Tibial artery (tissue), 4 donors: ENCODE results near the gene ANXA8.
"Not testable (repeated sequence)": the region's sequence is repeated elsewhere in the genome, so short reads cannot be mapped to it uniquely, and the experiment has no call there.

Source experiments
- DNase-seq, 2 donors: peaks; one replicate each; pipeline ENCODE4 v3.0.0-alpha.2; 2019
- H3K27ac ChIP-seq, 2 donors: fragments of 200-600 bp; sonication (generic) in 1 of 2; 1 replicate in 1 of 2; 2 replicates in 1 of 2; pipeline ENCODE4 v1.5.1; 2018 to 2019; ENCODE audit warnings: mild to moderate bottlenecking in 1 of 2
- H3K27me3 ChIP-seq, 2 donors: fragments of 200-600 bp; sonication (generic) in 1 of 2; one replicate each; pipeline versions ENCODE4 v1.5.1 to v1.6.0; 2016 to 2019
- H3K36me3 ChIP-seq, 3 donors: fragments of 200-600 bp; sonication (generic) in 2 of 3; one replicate each; pipeline ENCODE4 v1.5.1; 2016 to 2019; ENCODE audit warnings: mild to moderate bottlenecking in 2 of 3
- H3K4me1 ChIP-seq, 4 donors: fragments of 200-600 bp; sonication (generic) in 2 of 4; 1 replicate in 3 of 4; 2 replicates in 1 of 4; pipeline ENCODE4 v1.5.1; 2016 to 2019
- H3K4me3 ChIP-seq, 2 donors: fragments of 200-600 bp; sonication (generic) in 1 of 2; 1 replicate in 1 of 2; 2 replicates in 1 of 2; pipeline ENCODE4 v1.5.1; 2018 to 2019; ENCODE audit warnings: mild to moderate bottlenecking in 2 of 2
- H3K9me3 ChIP-seq, 3 donors: fragments of 200-600 bp; sonication (generic) in 1 of 3; one replicate each; pipeline ENCODE4 v1.5.1; 2016 to 2019
- intact Hi-C: fragments of 100-400 bp; cut with DNase I; formaldehyde crosslinking; loops from one replicate; pipeline ENCODE4 v1.15.0; 2023; ENCODE audit warnings: low total_unique reads

Gene ANXA8

GRCh38 chr10:47483923-47484322 is at the start of gene ANXA8:
Gene ANXA8, minus strand, starts transcription at chr10:47484115. Its CDS starts 182 bp downstream, at chr10:47483933.
- H3K4me1 ChIP-seq, H3K4me3 ChIP-seq, DNase-seq, intact Hi-C loops, H3K9me3 ChIP-seq, H3K27ac ChIP-seq, H3K36me3 ChIP-seq, H3K27me3 ChIP-seq: not testable (repeated sequence)

GRCh38 chr10:47523475-47523874 is 39.6 kb upstream of the ANXA8 start, which contains the start of gene AGAP9:
Gene AGAP9, minus strand, starts transcription at chr10:47523638. Its CDS starts 112 bp downstream, at chr10:47523526.
- intact Hi-C loops, H3K9me3 ChIP-seq, H3K36me3 ChIP-seq, H3K4me3 ChIP-seq, DNase-seq, H3K4me1 ChIP-seq, H3K27me3 ChIP-seq, H3K27ac ChIP-seq: not testable (repeated sequence)

GRCh38 chr10:47502313-47502712 is 18.4 kb upstream of the ANXA8 start:
- H3K27me3 ChIP-seq, H3K9me3 ChIP-seq, H3K4me1 ChIP-seq, H3K4me3 ChIP-seq, intact Hi-C loops, H3K27ac ChIP-seq, H3K36me3 ChIP-seq, DNase-seq: not testable (repeated sequence)

GRCh38 chr10:47494226-47494625 is 10.3 kb upstream of the ANXA8 start:
- H3K4me3 ChIP-seq, DNase-seq, H3K4me1 ChIP-seq, H3K27ac ChIP-seq, H3K27me3 ChIP-seq, intact Hi-C loops, H3K9me3 ChIP-seq, H3K36me3 ChIP-seq: not testable (repeated sequence)

- not testable (repeated sequence) for H3K27ac ChIP-seq
Observed at GRCh38 chr10:47491600-47491999, 7.7 kb upstream of the ANXA8 start, which contains the start of gene FAM25G. Gene FAM25G, minus strand, starts transcription at chr10:47491700. Its CDS starts 26 bp downstream, at chr10:47491674.

GRCh38 chr10:47489630-47490029 is 5.7 kb upstream of the ANXA8 start:
- H3K4me1 ChIP-seq, H3K4me3 ChIP-seq, H3K9me3 ChIP-seq, H3K27ac ChIP-seq, H3K36me3 ChIP-seq, DNase-seq, intact Hi-C loops, H3K27me3 ChIP-seq: not testable (repeated sequence)

More at GRCh38 chr10:47491600-47491999, 7.7 kb upstream of the ANXA8 start, which contains the start of gene FAM25G:
- DNase-seq, H3K4me3 ChIP-seq, H3K36me3 ChIP-seq, H3K9me3 ChIP-seq, H3K27me3 ChIP-seq, intact Hi-C loops, H3K4me1 ChIP-seq: not testable (repeated sequence)

- H3K36me3 ChIP-seq, H3K27ac ChIP-seq, intact Hi-C loops, H3K4me1 ChIP-seq, H3K4me3 ChIP-seq, DNase-seq, H3K27me3 ChIP-seq, H3K9me3 ChIP-seq: not testable (repeated sequence)
Observed at GRCh38 chr10:47485943-47486342, 2.0 kb upstream of the ANXA8 start.

- H3K27me3 ChIP-seq, H3K36me3 ChIP-seq, H3K9me3 ChIP-seq, H3K4me1 ChIP-seq, H3K4me3 ChIP-seq, DNase-seq, H3K27ac ChIP-seq, intact Hi-C loops: not testable (repeated sequence)
Observed at GRCh38 chr10:47484786-47485185, 871 bp upstream of the ANXA8 start.

- DNase-seq, H3K4me1 ChIP-seq, intact Hi-C loops, H3K27ac ChIP-seq, H3K36me3 ChIP-seq, H3K27me3 ChIP-seq, H3K4me3 ChIP-seq, H3K9me3 ChIP-seq: not testable (repeated sequence)
Observed at GRCh38 chr10:47482367-47482766, 1.5 kb downstream of the ANXA8 start.

GRCh38 chr10:47481768-47482181 is 2.1 kb downstream of the ANXA8 start:
- H3K4me1 ChIP-seq, H3K36me3 ChIP-seq, H3K9me3 ChIP-seq, DNase-seq, H3K27me3 ChIP-seq, H3K4me3 ChIP-seq, intact Hi-C loops, H3K27ac ChIP-seq: not testable (repeated sequence)

- H3K36me3 ChIP-seq, H3K4me1 ChIP-seq, H3K9me3 ChIP-seq, H3K4me3 ChIP-seq, H3K27me3 ChIP-seq, DNase-seq, intact Hi-C loops, H3K27ac ChIP-seq: not testable (repeated sequence)
Observed at GRCh38 chr10:47481182-47481766, 2.6 kb downstream of the ANXA8 start.

GRCh38 chr10:47480133-47480532 is 3.8 kb downstream of the ANXA8 start:
- DNase-seq, H3K4me1 ChIP-seq, H3K9me3 ChIP-seq, H3K27ac ChIP-seq, intact Hi-C loops, H3K4me3 ChIP-seq, H3K36me3 ChIP-seq, H3K27me3 ChIP-seq: not testable (repeated sequence)

GRCh38 chr10:47478114-47478513 is 5.8 kb downstream of the ANXA8 start:
- intact Hi-C loops, H3K9me3 ChIP-seq, H3K36me3 ChIP-seq, H3K4me1 ChIP-seq, DNase-seq, H3K27ac ChIP-seq, H3K27me3 ChIP-seq, H3K4me3 ChIP-seq: not testable (repeated sequence)

GRCh38 chr10:47477078-47477477 is 6.8 kb downstream of the ANXA8 start:
- H3K4me1 ChIP-seq, H3K36me3 ChIP-seq, H3K27ac ChIP-seq, H3K9me3 ChIP-seq, intact Hi-C loops, H3K27me3 ChIP-seq, H3K4me3 ChIP-seq, DNase-seq: not testable (repeated sequence)

- H3K4me1 ChIP-seq, H3K27me3 ChIP-seq, H3K27ac ChIP-seq, intact Hi-C loops, H3K4me3 ChIP-seq, H3K9me3 ChIP-seq, DNase-seq, H3K36me3 ChIP-seq: not testable (repeated sequence)
Observed at GRCh38 chr10:47475101-47475500, 8.8 kb downstream of the ANXA8 start.
